Measurements from ENCODE around the gene RHOA. TPM values are rescaled to one million over a fixed set of nuclear protein-coding genes. Genes with fewer than 3 reads are reported as not detected.

The RHOA gene
- total and polyA plus RNA-seq, 2 of the 8 experiments (the other 6 are each of a cell fraction or from before 2014, with no cell fraction given): 176 to 397 TPM

GRCh38 chr3:49417516-49418120 is 5.8 kb upstream of the RHOA start:
- no peak overlapping the region for H4K8ac ChIP-seq (ENCODE audit: extremely low read depth, insufficient read depth, low read length)
- peaks cover 13% of the 10 kb centered on the region for H3K23me2 ChIP-seq (ENCODE audit: low read depth, low read length)
- H2BK120ac ChIP-seq (replicated peaks; ENCODE audit: low read depth, low read length): no peak overlapping the region
- peaks cover 0 to 2% of the 10 kb centered on the region in 2 experiments for H4K20me1 ChIP-seq (replicated peaks in 1 of 2; ENCODE audit: control insufficient read depth in 1 of 2, insufficient read depth in 2 of 2, low read length in 2 of 2)
- H3K23ac ChIP-seq (ENCODE audit: insufficient read length): no peak overlapping the region
- H2AFZ ChIP-seq (ENCODE audit: low read length): no peak overlapping the region
- H2AK5ac ChIP-seq (ENCODE audit: low read depth, low read length): no peak overlapping the region
- 0 out of 7 replicates have a peak, but pooled peaks cover 0 to 1% (median 0%) of the 10 kb centered on the region in 4 experiments for H3K27me3 ChIP-seq (replicated peaks in 1 of 4; ENCODE audit: control insufficient read depth in 3 of 4, extremely low read depth in 1 of 4, insufficient read depth in 3 of 4, low read length in 3 of 4)
- no peak overlapping the region for H3K27ac ChIP-seq (ENCODE audit: low read depth, low read length)
- H2BK15ac ChIP-seq (ENCODE audit: low read length): no peak overlapping the region
- peaks cover 0 to 7% of the 10 kb centered on the region in 2 experiments; a peak in 1 of 4 replicates for H3K79me2 ChIP-seq (ENCODE audit: control insufficient read depth in 1 of 2, insufficient read depth in 2 of 2, low read length in 2 of 2)
- H3K4me2 ChIP-seq (ENCODE audit: insufficient read depth in 1 of 2, low read depth in 2 of 2, low read length in 2 of 2): 0 out of 4 replicates have a peak overlapping the region, but pooled peaks of 1 of the 2 experiments have one; percentile 9
- H3K79me1 ChIP-seq (ENCODE audit: low read depth, low read length): peaks cover 11% of the 10 kb centered on the region
- DNase-seq (ENCODE audit: low read depth in 1 of 2, low spot score in 2 of 2) (no peak), FAIRE-seq (no peak)
- no peak overlapping the region for H3K14ac ChIP-seq (ENCODE audit: insufficient read length)
- TF ChIP-seq ATF3 (IDR thresholded peaks at IDR 0.05; ENCODE audit: insufficient read depth, low read depth, low read length) (no peak), HDAC2 (IDR thresholded peaks at IDR 0.05; ENCODE audit: borderline replicate concordance in 1 of 2, low read depth in 2 of 2, low read length in 2 of 2) (no peak), E2F6 (IDR thresholded peaks at IDR 0.05) (no peak), POLR2AphosphoS5 (IDR thresholded peaks at IDR 0.05; ENCODE audit: low read depth, low read length) (0 out of 2 replicates have a peak, but pooled peaks have one; percentile 9), NRF1 (IDR thresholded peaks at IDR 0.05; ENCODE audit: low read depth, low read length) (no peak), KDM4A (IDR thresholded peaks at IDR 0.05; ENCODE audit: low read depth, low read length, severe bottlenecking) (no peak)
- peaks cover 4 to 8% (median 6%) of the 10 kb centered on the region in 4 experiments for H3K4me1 ChIP-seq (replicated peaks in 1 of 4; ENCODE audit: control insufficient read depth in 3 of 4, insufficient read depth in 4 of 4, low read length in 3 of 4)
- no peak overlapping the region for H3K4ac ChIP-seq (replicated peaks; ENCODE audit: insufficient read length, low read depth, low read length)
- H4K5ac ChIP-seq (ENCODE audit: insufficient read length, low read depth, low read length): no peak overlapping the region
- peak overlapping the region; percentile 81; the same call in 1 of the 2 replicates for H2BK5ac ChIP-seq (ENCODE audit: low read depth, low read length)
- no peaks in the 10 kb centered on the region for H3K9me3 ChIP-seq (ENCODE audit: insufficient read depth in 2 of 2, low read depth in 1 of 2, low read length in 1 of 2)
- no peak overlapping the region for H2BK20ac ChIP-seq (ENCODE audit: low read length)
- no peak overlapping the region for H2BK12ac ChIP-seq (ENCODE audit: low read depth, low read length)
- no peak overlapping the region for H3K56ac ChIP-seq (replicated peaks; ENCODE audit: insufficient read length, low read depth, low read length)
- H3K18ac ChIP-seq (ENCODE audit: extremely low read depth, low read length): no peak overlapping the region
- H3K4me3 ChIP-seq (ENCODE audit: extremely low read depth in 1 of 4, insufficient read depth in 2 of 4, low read depth in 3 of 4, low read length in 4 of 4): no peak overlapping the region
- CTCF ChIA-PET (ENCODE audit: partially characterized antibody): interaction anchor here (1.2 to 3.9 kb wide), 11 partner anchors 8 to 254 kb away, joined by 3 to 17 read pairs (median 11); partner anchors contain the start of genes NICN1 and USP4
- 92% methylated on average over 13 of the region's 13 CpGs; no CpG with 5 or more reads in 1 of the 2 experiments for WGBS, 2 experiments (ENCODE audit: extremely low coverage in 1 of 2, insufficient coverage in 1 of 2, insufficient read length in 1 of 2, insufficient replicate concordance in 2 of 2, low coverage in 1 of 2, low lambda C conversion rate in 2 of 2, missing lambda C conversion rate in 1 of 2)
- peaks cover 0 to 8% (median 4%) of the 10 kb centered on the region in 4 experiments; a peak in 2 of 8 replicates for H3K36me3 ChIP-seq (ENCODE audit: control insufficient read depth in 2 of 4, insufficient read depth in 4 of 4, low read length in 3 of 4)
- H3K9ac ChIP-seq (replicated peaks in 1 of 4; ENCODE audit: extremely low read depth in 1 of 4, low read depth in 3 of 4, low read length in 3 of 4): no peak overlapping the region
- H4K91ac ChIP-seq (replicated peaks; ENCODE audit: insufficient read length, low read length): no peak overlapping the region
- POLR2A ChIA-PET (ENCODE audit: partially characterized antibody): interaction anchor here (0.8 to 3.8 kb wide), 8 partner anchors 8 to 60 kb away, joined by 3 to 26 read pairs (median 6); partner anchors contain the start of genes DAG1 and NICN1
